Left ventricle myocardium inferior (tissue), 1 donor: ENCODE measurements around the gene MFSD2B. TPM values are rescaled to one million over a fixed set of nuclear protein-coding genes. Genes with fewer than 3 reads are reported as not detected.

ENCODE experiments used
- DNase-seq: peaks from one replicate; pipeline ENCODE4 v3.0.0-alpha.2; 2020
- H3K27ac ChIP-seq: fragments of 200-600 bp; replicated peaks from 2 replicates; pipeline ENCODE4 v1.8.0; 2021
- H3K27me3 ChIP-seq: fragments of 200-600 bp; 2 replicates; pipeline ENCODE4 v1.8.0; 2021; ENCODE audit warnings: low read depth
- H3K36me3 ChIP-seq: fragments of 200-600 bp; 2 replicates; pipeline ENCODE4 v1.8.0; 2021
- H3K4me1 ChIP-seq: fragments of 200-600 bp; 2 replicates; pipeline ENCODE4 v1.8.0; 2021
- H3K4me3 ChIP-seq: fragments of 200-600 bp; 2 replicates; pipeline ENCODE4 v1.8.0; 2021; ENCODE audit warnings: mild to moderate bottlenecking, moderate library complexity
- H3K9me3 ChIP-seq: fragments of 200-600 bp; replicated peaks from 2 replicates; pipeline ENCODE4 v1.8.0; 2021
- intact Hi-C: fragments of 100-400 bp; cut with micrococcal nuclease; formaldehyde crosslinking; loops from one replicate; pipeline ENCODE4 v1.11.0; 2022
- total RNA-seq: library from RNA; stranded (reverse); fragmentation: NEBNext Ultra II Directional; extraction: Animal tissue kit (Norgen Biotek cat#: 25700); gene quantifications from one replicate; pipeline ENCODE4 v1.2.1, GENCODE V29; 2021
- TF ChIP-seq, protein P1 (sequence below): fragments of 200-600 bp; IDR thresholded peaks from 2 replicates; pipeline ENCODE4 v1.8.0; 2021; ENCODE audit warnings: antibody characterized with exemption, mild to moderate bottlenecking, borderline replicate concordance
- donor health status: DM: no; HTN: yes; CAD: no; lungs with severe emphysema.

Gene MFSD2B
- total RNA-seq, 1 donor from 2014 or later, result 0.16 TPM

DNA sequence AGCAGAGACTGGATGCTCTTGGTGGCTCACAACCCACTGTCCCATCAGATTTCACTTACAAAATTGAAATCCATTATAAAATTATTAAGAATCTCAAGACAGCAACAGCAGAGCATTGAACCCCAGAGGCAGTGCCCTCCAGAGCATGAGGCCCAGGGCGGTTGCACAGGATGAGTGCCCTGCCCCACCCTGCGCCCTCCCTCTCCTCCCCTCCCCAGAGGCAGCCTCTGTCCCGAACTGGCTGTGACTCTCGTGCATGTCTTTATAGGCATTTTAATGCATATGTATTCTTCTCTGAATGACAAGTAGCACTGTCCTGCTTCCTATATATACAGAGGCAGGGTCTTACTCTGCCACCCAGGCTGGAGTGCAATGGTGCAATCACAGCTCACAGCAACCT lies 10.4 kb downstream of the MFSD2B start:
- no peak for DNase-seq
- Histone ChIP-seq H3K27ac (no peak overlapping the region), H3K4me1 (no peaks in the 10 kb centered on the region), H3K9me3 (no peaks in the 10 kb centered on the region), H3K36me3 (peaks cover 15% of the 10 kb centered on the region), H3K27me3 (no peaks in the 10 kb centered on the region), H3K4me3 (no peak overlapping the region)
- TF ChIP-seq, protein P1, sequence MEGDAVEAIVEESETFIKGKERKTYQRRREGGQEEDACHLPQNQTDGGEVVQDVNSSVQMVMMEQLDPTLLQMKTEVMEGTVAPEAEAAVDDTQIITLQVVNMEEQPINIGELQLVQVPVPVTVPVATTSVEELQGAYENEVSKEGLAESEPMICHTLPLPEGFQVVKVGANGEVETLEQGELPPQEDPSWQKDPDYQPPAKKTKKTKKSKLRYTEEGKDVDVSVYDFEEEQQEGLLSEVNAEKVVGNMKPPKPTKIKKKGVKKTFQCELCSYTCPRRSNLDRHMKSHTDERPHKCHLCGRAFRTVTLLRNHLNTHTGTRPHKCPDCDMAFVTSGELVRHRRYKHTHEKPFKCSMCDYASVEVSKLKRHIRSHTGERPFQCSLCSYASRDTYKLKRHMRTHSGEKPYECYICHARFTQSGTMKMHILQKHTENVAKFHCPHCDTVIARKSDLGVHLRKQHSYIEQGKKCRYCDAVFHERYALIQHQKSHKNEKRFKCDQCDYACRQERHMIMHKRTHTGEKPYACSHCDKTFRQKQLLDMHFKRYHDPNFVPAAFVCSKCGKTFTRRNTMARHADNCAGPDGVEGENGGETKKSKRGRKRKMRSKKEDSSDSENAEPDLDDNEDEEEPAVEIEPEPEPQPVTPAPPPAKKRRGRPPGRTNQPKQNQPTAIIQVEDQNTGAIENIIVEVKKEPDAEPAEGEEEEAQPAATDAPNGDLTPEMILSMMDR, result no peak
- intact Hi-C loops, result no loop called here

DNA sequence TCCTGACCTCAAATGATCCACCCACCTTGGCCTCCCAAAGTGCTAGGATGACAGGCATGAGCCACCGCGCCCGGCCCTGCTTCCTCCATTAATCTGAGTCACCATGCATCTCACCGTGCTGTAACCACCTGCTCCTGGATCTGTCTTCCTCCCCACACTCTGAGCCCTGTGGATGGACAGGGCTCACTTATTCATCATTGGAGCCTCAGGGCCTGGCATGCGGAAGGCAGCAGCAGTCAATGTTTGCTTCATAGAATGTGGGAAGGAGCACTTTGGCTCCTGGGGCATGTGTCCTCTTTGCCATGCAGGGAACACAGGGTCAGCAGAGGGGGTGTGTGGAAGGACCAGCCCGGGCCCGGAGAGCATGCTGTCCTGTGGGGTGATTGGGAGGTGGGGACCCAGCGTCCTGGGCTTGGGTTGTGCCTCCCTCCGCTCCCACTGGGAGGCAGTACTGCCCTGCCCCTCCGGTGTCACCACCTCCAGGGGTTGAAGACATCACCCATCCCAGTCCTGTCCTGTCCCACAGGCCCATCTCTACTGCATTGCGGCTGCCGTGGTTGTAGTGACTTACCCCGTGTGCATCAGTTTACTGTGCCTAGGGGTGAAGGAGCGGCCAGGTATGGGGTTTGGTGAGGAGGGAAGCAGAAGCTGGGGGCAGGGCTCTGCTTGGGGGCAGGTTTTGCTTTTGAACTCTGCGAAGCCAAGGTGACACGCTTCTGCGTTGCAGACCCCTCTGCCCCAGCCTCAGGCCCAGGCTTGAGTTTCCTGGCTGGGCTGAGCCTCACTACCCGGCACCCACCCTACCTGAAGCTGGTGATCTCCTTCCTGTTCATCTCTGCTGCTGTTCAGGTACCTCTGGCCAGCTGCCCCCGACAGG lies 11.5 kb downstream of the MFSD2B start:
- DNase-seq, result no peak
- Histone ChIP-seq H3K4me3 (no peak overlapping the region), H3K27me3 (no peaks in the 10 kb centered on the region), H3K9me3 (no peaks in the 10 kb centered on the region), H3K4me1 (no peaks in the 10 kb centered on the region), H3K27ac (no peak overlapping the region), H3K36me3 (peaks cover 18% of the 10 kb centered on the region)
- TF ChIP-seq, protein P1, result peak; percentile 31
- intact Hi-C loops, result no loop called here

DNA sequence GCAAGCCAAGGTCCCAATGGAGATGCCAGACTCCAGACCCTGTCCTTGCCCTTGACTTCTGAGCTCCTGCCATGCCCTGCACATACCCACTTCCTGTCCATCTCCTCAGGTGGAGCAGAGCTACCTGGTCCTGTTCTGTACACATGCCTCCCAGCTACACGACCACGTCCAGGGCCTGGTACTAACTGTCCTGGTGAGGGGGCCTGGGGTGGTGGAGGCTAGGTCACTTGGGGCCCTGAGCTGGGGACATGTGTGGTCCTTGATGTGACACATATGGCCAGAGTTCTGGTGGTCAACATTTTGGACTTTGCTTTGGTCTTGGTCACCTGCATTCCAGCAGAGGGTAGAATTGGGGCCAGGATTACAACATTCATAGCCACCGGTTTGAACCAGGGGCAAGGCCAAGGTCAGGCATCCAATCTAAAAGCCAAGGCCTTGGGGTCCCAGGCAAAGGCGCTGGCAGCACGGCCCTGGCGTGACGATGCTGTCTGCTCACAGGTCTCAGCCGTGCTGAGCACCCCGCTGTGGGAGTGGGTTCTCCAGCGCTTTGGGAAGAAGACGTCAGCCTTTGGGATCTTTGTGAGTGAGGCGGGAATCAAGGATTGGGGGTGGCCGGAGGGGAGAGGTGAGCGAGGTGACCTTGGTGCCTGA lies 12.6 kb downstream of the MFSD2B start:
- no peak for DNase-seq
- TF ChIP-seq, protein P1, result no peak

DNA sequence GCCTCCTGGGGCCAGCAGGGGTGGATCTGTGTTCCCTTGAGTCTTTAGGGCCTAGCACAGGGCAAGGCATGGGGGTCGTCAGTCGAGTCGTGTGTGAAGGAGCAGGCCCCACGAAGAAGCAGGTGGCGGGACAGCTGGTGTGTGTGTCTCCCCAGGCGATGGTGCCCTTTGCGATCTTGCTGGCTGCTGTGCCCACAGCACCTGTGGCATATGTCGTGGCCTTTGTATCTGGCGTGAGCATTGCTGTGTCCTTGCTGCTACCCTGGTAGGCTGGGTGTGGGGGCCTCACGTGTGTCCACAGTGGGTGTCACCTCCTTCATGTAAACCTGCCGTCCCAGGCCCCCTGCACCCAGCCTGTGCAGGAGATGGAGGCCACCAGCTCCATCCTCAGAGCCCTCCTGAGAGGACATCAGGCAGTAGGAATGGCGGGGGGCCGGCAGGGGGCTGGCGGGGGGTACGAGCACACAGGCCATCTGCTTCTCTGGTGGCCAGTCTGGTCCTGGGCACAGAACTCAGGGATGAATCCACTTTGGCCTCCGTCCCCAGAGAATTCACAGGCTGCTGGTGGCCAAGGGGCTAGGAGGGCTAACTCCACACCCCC lies 13.2 kb downstream of the MFSD2B start:
- Histone ChIP-seq H3K36me3 (peaks cover 31% of the 10 kb centered on the region), H3K27ac (no peak overlapping the region), H3K9me3 (no peaks in the 10 kb centered on the region), H3K27me3 (no peaks in the 10 kb centered on the region), H3K4me3 (no peak overlapping the region), H3K4me1 (no peaks in the 10 kb centered on the region)
- TF ChIP-seq, protein P1, result no peak
- no peak for DNase-seq
- intact Hi-C loops, result no loop called here

More for the DNA sequence above, 12.6 kb downstream of the MFSD2B start:
- H3K9me3 ChIP-seq, result no peaks in the 10 kb centered on the region
- H3K36me3 ChIP-seq, result peaks cover 28% of the 10 kb centered on the region
- intact Hi-C loops, result no loop called here
- no peak overlapping the region for H3K4me3 ChIP-seq
- H3K27ac ChIP-seq, result no peak overlapping the region
- H3K27me3 ChIP-seq, result no peaks in the 10 kb centered on the region
- H3K4me1 ChIP-seq, result no peaks in the 10 kb centered on the region

DNA sequence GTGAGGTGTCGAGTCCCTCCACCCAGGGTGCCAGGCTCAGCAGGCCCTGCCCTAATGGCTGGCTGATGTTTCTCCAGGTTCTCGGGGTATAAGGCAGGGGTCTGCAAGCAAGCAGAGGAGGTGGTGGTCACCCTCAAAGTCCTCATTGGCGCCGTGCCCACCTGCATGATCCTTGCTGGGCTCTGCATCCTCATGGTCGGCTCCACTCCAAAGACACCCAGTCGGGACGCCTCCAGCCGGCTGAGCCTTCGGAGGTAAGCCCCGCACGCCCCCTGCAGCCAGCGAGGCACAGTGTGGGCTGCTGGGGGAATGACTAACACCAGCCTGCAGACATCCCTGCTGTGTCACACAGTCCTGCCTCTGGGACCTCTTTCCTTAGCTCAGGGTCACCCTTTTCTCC lies 14.1 kb downstream of the MFSD2B start:
- H3K27ac ChIP-seq, result no peak overlapping the region
- TF ChIP-seq, protein P1, result peak; percentile 16
- no peaks in the 10 kb centered on the region for H3K27me3 ChIP-seq
- no peaks in the 10 kb centered on the region for H3K4me1 ChIP-seq
- H3K9me3 ChIP-seq, result no peaks in the 10 kb centered on the region
- no peak overlapping the region for H3K4me3 ChIP-seq
- peaks cover 40% of the 10 kb centered on the region for H3K36me3 ChIP-seq
- DNase-seq, result no peak
- intact Hi-C loops, result no loop called here
